Nephron progenitor cell (in vitro differentiated cells): Measurements from ENCODE around the gene P2RY14.

Source experiments
- DNase-seq: peaks from one replicate; pipeline ENCODE4 v3.0.0; 2021
- H3K27ac Mint-ChIP-seq: 2 replicates; pipeline ENCODE4 v1.8.0; 2021; ENCODE audit warnings: mild to moderate bottlenecking, moderate library complexity, mixed read lengths
- H3K27me3 Mint-ChIP-seq: 2 replicates; pipeline ENCODE4 v1.8.0; 2021; ENCODE audit warnings: mild to moderate bottlenecking, low read depth, mixed read lengths; ENCODE audit not compliant: poor library complexity
- H3K36me3 Mint-ChIP-seq: 2 replicates; pipeline ENCODE4 v1.8.0; 2021; ENCODE audit warnings: low read depth, mixed read lengths
- H3K4me1 Mint-ChIP-seq: 2 replicates; pipeline ENCODE4 v1.8.0; 2021; ENCODE audit warnings: mixed read lengths
- H3K4me3 Mint-ChIP-seq: 2 replicates; pipeline ENCODE4 v1.8.0; 2021; ENCODE audit warnings: mild to moderate bottlenecking, moderate library complexity, mixed read lengths
- H3K9me3 Mint-ChIP-seq: 2 replicates; pipeline ENCODE4 v1.8.0; 2021; ENCODE audit warnings: mild to moderate bottlenecking, moderate library complexity, mixed read lengths
- CTCF ChIP-seq: fragments of 200-600 bp; sonication (generic); IDR thresholded peaks from 2 replicates; pipeline ENCODE4 v1.5.0; 2021; ENCODE audit warnings: antibody characterized with exemption

The P2RY14 gene

GRCh38 chr3:151197228-151197627 lies 81.1 kb downstream of the P2RY14 start:
- Mint-ChIP-seq H3K36me3 (peaks cover 40% of the 10 kb centered on the region), H3K9me3 (no peaks in the 10 kb centered on the region), H3K27ac (no peak overlapping the region), H3K4me1 (peaks cover 9% of the 10 kb centered on the region), H3K4me3 (no peak overlapping the region), H3K27me3 (no peaks in the 10 kb centered on the region)
- no peak for DNase-seq
- no peak for TF ChIP-seq CTCF

- peaks cover 9% of the 10 kb centered on the region for H3K4me1 Mint-ChIP-seq
- DNase-seq: no peak
- no peaks in the 10 kb centered on the region for H3K27me3 Mint-ChIP-seq
- no peak overlapping the region for H3K4me3 Mint-ChIP-seq
- no peaks in the 10 kb centered on the region for H3K9me3 Mint-ChIP-seq
- peaks cover 42% of the 10 kb centered on the region for H3K36me3 Mint-ChIP-seq
- no peak for TF ChIP-seq CTCF
- H3K27ac Mint-ChIP-seq: no peak overlapping the region
Observed at GRCh38 chr3:151196434-151196833, 81.9 kb downstream of the P2RY14 start.

- no peak for DNase-seq
- TF ChIP-seq CTCF: no peak
- Mint-ChIP-seq H3K4me3 (no peak overlapping the region), H3K9me3 (no peaks in the 10 kb centered on the region), H3K27ac (no peak overlapping the region), H3K36me3 (peaks cover 48% of the 10 kb centered on the region), H3K27me3 (no peaks in the 10 kb centered on the region), H3K4me1 (peaks cover 9% of the 10 kb centered on the region)
Observed at GRCh38 chr3:151195826-151196225, 82.5 kb downstream of the P2RY14 start.

- Mint-ChIP-seq H3K4me3 (no peak overlapping the region), H3K9me3 (no peaks in the 10 kb centered on the region), H3K27ac (no peak overlapping the region), H3K36me3 (peaks cover 50% of the 10 kb centered on the region), H3K27me3 (no peaks in the 10 kb centered on the region), H3K4me1 (peaks cover 16% of the 10 kb centered on the region)
- DNase-seq: no peak
- TF ChIP-seq CTCF: no peak
Observed at GRCh38 chr3:151192545-151192944, 85.8 kb downstream of the P2RY14 start.

- Mint-ChIP-seq H3K36me3 (peaks cover 51% of the 10 kb centered on the region), H3K27me3 (no peaks in the 10 kb centered on the region), H3K4me3 (no peak overlapping the region), H3K4me1 (peaks cover 14% of the 10 kb centered on the region), H3K9me3 (no peaks in the 10 kb centered on the region), H3K27ac (peak overlapping the region; percentile 14)
- TF ChIP-seq CTCF: no peak
- DNase-seq: no peak
Observed at GRCh38 chr3:151191095-151191494, 87.2 kb downstream of the P2RY14 start.

- Mint-ChIP-seq H3K9me3 (no peaks in the 10 kb centered on the region), H3K27ac (peak overlapping the region; percentile 2)
Observed at GRCh38 chr3:151183265-151183671, 95.1 kb downstream of the P2RY14 start.

More at GRCh38 chr3:151183265-151183671, 95.1 kb downstream of the P2RY14 start:
- peaks cover 41% of the 10 kb centered on the region for H3K4me1 Mint-ChIP-seq
- no peak for TF ChIP-seq CTCF
- H3K36me3 Mint-ChIP-seq: peaks cover 11% of the 10 kb centered on the region
- H3K4me3 Mint-ChIP-seq: no peak overlapping the region
- no peak for DNase-seq
- H3K27me3 Mint-ChIP-seq: no peaks in the 10 kb centered on the region
